Measurements from ENCODE around the gene ADAP1.

Gene ADAP1

DNA sequence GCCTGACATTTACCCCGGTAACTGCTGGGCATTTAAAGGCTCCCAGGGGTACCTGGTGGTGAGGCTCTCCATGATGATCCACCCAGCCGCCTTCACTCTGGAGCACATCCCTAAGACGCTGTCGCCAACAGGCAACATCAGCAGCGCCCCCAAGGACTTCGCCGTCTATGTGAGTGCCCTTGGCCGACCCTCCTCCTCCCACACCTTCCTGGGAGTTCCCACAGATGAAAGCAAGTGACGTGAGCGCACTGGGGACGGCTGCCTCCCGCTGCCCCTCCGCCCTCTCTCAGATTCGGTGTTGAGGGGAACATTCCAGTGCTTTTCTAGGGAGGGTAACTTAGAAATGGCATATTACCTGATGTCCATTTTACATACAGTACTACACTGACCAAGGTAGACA lies 85.1 kb downstream of the ADAP1 start:
- H3K4me1 ChIP-seq (ENCODE audit: control insufficient read depth, insufficient read depth, low read length) = 0 out of 2 replicates have a peak, but pooled peaks cover 3% of the 10 kb centered on the region
- H3K36me3 ChIP-seq (ENCODE audit: control insufficient read depth, insufficient read depth, low read length) = peaks cover 73% of the 10 kb centered on the region
- no peaks in the 10 kb centered on the region for H3K27me3 ChIP-seq (ENCODE audit: control insufficient read depth, insufficient read depth, low read length)
- H3K27ac ChIP-seq (ENCODE audit: low read depth, low read length) = no peak overlapping the region
- no peak overlapping the region for H3K9ac ChIP-seq (ENCODE audit: low read depth, low read length)
- H3K9me3 ChIP-seq (ENCODE audit: control insufficient read depth, insufficient read depth, low read length) = no peaks in the 10 kb centered on the region
- no peak overlapping the region for H3K4me3 ChIP-seq (ENCODE audit: low read depth, low read length)

- Histone ChIP-seq H3K27ac (ENCODE audit: low read depth, low read length) (no peak overlapping the region), H3K9ac (ENCODE audit: low read depth, low read length) (no peak overlapping the region), H3K9me3 (ENCODE audit: control insufficient read depth, insufficient read depth, low read length) (no peaks in the 10 kb centered on the region), H3K4me3 (ENCODE audit: low read depth, low read length) (no peak overlapping the region), H3K36me3 (ENCODE audit: control insufficient read depth, insufficient read depth, low read length) (peaks cover 76% of the 10 kb centered on the region), H3K27me3 (ENCODE audit: control insufficient read depth, insufficient read depth, low read length) (no peaks in the 10 kb centered on the region), H3K4me1 (ENCODE audit: control insufficient read depth, insufficient read depth, low read length) (no peaks in the 10 kb centered on the region)
These were observed 86.3 kb downstream of the ADAP1 start for GRCh38 chr7:868189-868486.

GRCh38 chr7:867406-868188 lies 86.9 kb downstream of the ADAP1 start:
- no peaks in the 10 kb centered on the region for H3K27me3 ChIP-seq (ENCODE audit: control insufficient read depth, insufficient read depth, low read length)
- H3K27ac ChIP-seq (ENCODE audit: low read depth, low read length) = no peak overlapping the region
- no peaks in the 10 kb centered on the region for H3K4me1 ChIP-seq (ENCODE audit: control insufficient read depth, insufficient read depth, low read length)
- H3K9ac ChIP-seq (ENCODE audit: low read depth, low read length) = no peak overlapping the region
- H3K36me3 ChIP-seq (ENCODE audit: control insufficient read depth, insufficient read depth, low read length) = peaks cover 78% of the 10 kb centered on the region
- H3K4me3 ChIP-seq (ENCODE audit: low read depth, low read length) = no peak overlapping the region
- H3K9me3 ChIP-seq (ENCODE audit: control insufficient read depth, insufficient read depth, low read length) = no peaks in the 10 kb centered on the region

- no peaks in the 10 kb centered on the region for H3K4me1 ChIP-seq (ENCODE audit: control insufficient read depth, insufficient read depth, low read length)
- H3K27me3 ChIP-seq (ENCODE audit: control insufficient read depth, insufficient read depth, low read length) = no peaks in the 10 kb centered on the region
- no peaks in the 10 kb centered on the region for H3K9me3 ChIP-seq (ENCODE audit: control insufficient read depth, insufficient read depth, low read length)
- no peak overlapping the region for H3K9ac ChIP-seq (ENCODE audit: low read depth, low read length)
- H3K27ac ChIP-seq (ENCODE audit: low read depth, low read length) = no peak overlapping the region
- H3K4me3 ChIP-seq (ENCODE audit: low read depth, low read length) = no peak overlapping the region
- H3K36me3 ChIP-seq (ENCODE audit: control insufficient read depth, insufficient read depth, low read length) = peaks cover 78% of the 10 kb centered on the region
These were observed 87.5 kb downstream of the ADAP1 start for GRCh38 chr7:867001-867405.

- H3K9ac ChIP-seq (ENCODE audit: low read depth, low read length) = no peak overlapping the region
- no peaks in the 10 kb centered on the region for H3K9me3 ChIP-seq (ENCODE audit: control insufficient read depth, insufficient read depth, low read length)
- no peak overlapping the region for H3K4me3 ChIP-seq (ENCODE audit: low read depth, low read length)
- H3K36me3 ChIP-seq (ENCODE audit: control insufficient read depth, insufficient read depth, low read length) = peaks cover 80% of the 10 kb centered on the region
- H3K4me1 ChIP-seq (ENCODE audit: control insufficient read depth, insufficient read depth, low read length) = no peaks in the 10 kb centered on the region
- no peak overlapping the region for H3K27ac ChIP-seq (ENCODE audit: low read depth, low read length)
- H3K27me3 ChIP-seq (ENCODE audit: control insufficient read depth, insufficient read depth, low read length) = no peaks in the 10 kb centered on the region
These were observed 88.6 kb downstream of the ADAP1 start for GRCh38 chr7:865921-866320.

- H3K4me3 ChIP-seq (ENCODE audit: low read depth, low read length) = no peak overlapping the region
- no peaks in the 10 kb centered on the region for H3K9me3 ChIP-seq (ENCODE audit: control insufficient read depth, insufficient read depth, low read length)
- H3K27ac ChIP-seq (ENCODE audit: low read depth, low read length) = no peak overlapping the region
- peaks cover 88% of the 10 kb centered on the region for H3K36me3 ChIP-seq (ENCODE audit: control insufficient read depth, insufficient read depth, low read length)
- no peaks in the 10 kb centered on the region for H3K4me1 ChIP-seq (ENCODE audit: control insufficient read depth, insufficient read depth, low read length)
- no peaks in the 10 kb centered on the region for H3K27me3 ChIP-seq (ENCODE audit: control insufficient read depth, insufficient read depth, low read length)
- H3K9ac ChIP-seq (ENCODE audit: low read depth, low read length) = no peak overlapping the region
These were observed 91.4 kb downstream of the ADAP1 start for GRCh38 chr7:863106-863505.

DNA sequence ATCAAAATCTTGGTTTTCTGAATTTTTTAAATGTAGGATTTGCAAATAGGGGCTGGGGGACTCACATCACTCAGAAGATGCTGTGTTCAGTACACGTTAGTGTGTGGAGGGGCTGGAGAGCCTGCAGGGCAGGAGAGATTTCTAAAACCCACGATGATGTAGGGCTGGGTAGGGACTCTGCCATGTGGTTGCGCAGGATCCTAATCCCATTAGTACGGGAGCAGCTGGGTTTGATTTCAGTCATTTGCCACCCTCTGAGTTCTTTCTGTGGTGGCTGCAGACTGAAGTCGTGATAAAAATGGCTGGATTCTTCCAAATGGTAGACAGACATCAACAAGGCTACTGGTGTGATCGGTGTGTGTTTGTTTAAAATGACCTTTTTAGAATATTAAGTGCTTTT lies 92.3 kb downstream of the ADAP1 start:
- Histone ChIP-seq H3K36me3 (ENCODE audit: control insufficient read depth, insufficient read depth, low read length) (peaks cover 88% of the 10 kb centered on the region), H3K4me3 (ENCODE audit: low read depth, low read length) (no peak overlapping the region), H3K4me1 (ENCODE audit: control insufficient read depth, insufficient read depth, low read length) (no peaks in the 10 kb centered on the region), H3K27ac (ENCODE audit: low read depth, low read length) (no peak overlapping the region), H3K9ac (ENCODE audit: low read depth, low read length) (no peak overlapping the region), H3K9me3 (ENCODE audit: control insufficient read depth, insufficient read depth, low read length) (no peaks in the 10 kb centered on the region), H3K27me3 (ENCODE audit: control insufficient read depth, insufficient read depth, low read length) (no peaks in the 10 kb centered on the region)

- Histone ChIP-seq H3K27ac (ENCODE audit: low read depth, low read length) (no peak overlapping the region), H3K27me3 (ENCODE audit: control insufficient read depth, insufficient read depth, low read length) (no peaks in the 10 kb centered on the region)
These were observed 93.3 kb downstream of the ADAP1 start for GRCh38 chr7:861222-861621.

DNA sequence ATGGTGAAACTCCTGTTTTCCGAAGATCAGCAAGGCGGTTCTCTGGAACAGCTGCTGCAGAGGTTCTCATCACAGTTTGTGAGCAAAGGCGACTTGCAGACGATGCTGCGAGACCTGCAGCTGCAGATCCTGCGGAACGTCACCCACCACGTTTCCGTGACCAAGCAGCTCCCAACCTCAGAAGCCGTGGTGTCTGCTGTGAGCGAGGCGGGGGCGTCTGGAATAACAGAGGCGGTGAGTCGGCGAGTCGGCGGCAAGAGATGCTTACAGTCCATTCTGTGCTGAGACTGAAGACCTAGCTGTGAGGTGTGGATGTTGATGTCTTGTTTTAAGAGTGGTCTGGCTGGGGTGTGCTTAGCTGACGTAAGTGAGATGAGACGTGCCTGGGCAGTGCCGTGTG lies 94.3 kb downstream of the ADAP1 start:
- H3K27ac ChIP-seq (ENCODE audit: low read depth, low read length) = no peak overlapping the region
- peaks cover 91% of the 10 kb centered on the region for H3K36me3 ChIP-seq (ENCODE audit: control insufficient read depth, insufficient read depth, low read length)
- no peak overlapping the region for H3K9ac ChIP-seq (ENCODE audit: low read depth, low read length)
- no peak overlapping the region for H3K4me3 ChIP-seq (ENCODE audit: low read depth, low read length)
- H3K27me3 ChIP-seq (ENCODE audit: control insufficient read depth, insufficient read depth, low read length) = no peaks in the 10 kb centered on the region
- H3K9me3 ChIP-seq (ENCODE audit: control insufficient read depth, insufficient read depth, low read length) = no peaks in the 10 kb centered on the region
- no peaks in the 10 kb centered on the region for H3K4me1 ChIP-seq (ENCODE audit: control insufficient read depth, insufficient read depth, low read length)

More at GRCh38 chr7:861222-861621, 93.3 kb downstream of the ADAP1 start:
- H3K4me3 ChIP-seq (ENCODE audit: low read depth, low read length) = no peak overlapping the region
- peaks cover 91% of the 10 kb centered on the region for H3K36me3 ChIP-seq (ENCODE audit: control insufficient read depth, insufficient read depth, low read length)
- H3K9ac ChIP-seq (ENCODE audit: low read depth, low read length) = no peak overlapping the region
- H3K9me3 ChIP-seq (ENCODE audit: control insufficient read depth, insufficient read depth, low read length) = no peaks in the 10 kb centered on the region
- no peaks in the 10 kb centered on the region for H3K4me1 ChIP-seq (ENCODE audit: control insufficient read depth, insufficient read depth, low read length)

- no peaks in the 10 kb centered on the region for H3K4me1 ChIP-seq (ENCODE audit: control insufficient read depth, insufficient read depth, low read length)
- no peak overlapping the region for H3K9ac ChIP-seq (ENCODE audit: low read depth, low read length)
- H3K27me3 ChIP-seq (ENCODE audit: control insufficient read depth, insufficient read depth, low read length) = no peaks in the 10 kb centered on the region
- peaks cover 94% of the 10 kb centered on the region for H3K36me3 ChIP-seq (ENCODE audit: control insufficient read depth, insufficient read depth, low read length)
- no peaks in the 10 kb centered on the region for H3K9me3 ChIP-seq (ENCODE audit: control insufficient read depth, insufficient read depth, low read length)
- no peak overlapping the region for H3K27ac ChIP-seq (ENCODE audit: low read depth, low read length)
- no peak overlapping the region for H3K4me3 ChIP-seq (ENCODE audit: low read depth, low read length)
These were observed 95.0 kb downstream of the ADAP1 start for GRCh38 chr7:859359-860030.

DNA sequence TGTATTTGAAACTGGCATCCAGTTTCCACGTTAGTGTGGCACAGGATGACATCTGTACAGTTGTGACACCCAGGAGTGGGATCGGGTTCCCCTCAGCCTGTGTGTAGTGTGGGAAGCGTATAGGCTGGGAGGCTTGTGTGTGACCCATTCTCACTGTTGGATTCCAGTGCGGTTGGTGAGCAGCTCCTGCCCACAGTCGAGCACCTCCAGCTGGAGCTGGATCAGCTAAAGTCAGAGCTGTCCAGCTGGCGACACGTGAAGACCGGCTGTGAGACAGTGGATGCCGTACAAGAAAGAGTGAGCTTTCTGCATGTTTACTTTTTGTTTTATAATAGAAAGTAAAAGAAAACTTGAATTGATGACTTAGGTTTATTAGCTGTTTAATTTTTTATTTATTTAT lies 96.8 kb downstream of the ADAP1 start:
- Histone ChIP-seq H3K9me3 (ENCODE audit: control insufficient read depth, insufficient read depth, low read length) (no peaks in the 10 kb centered on the region), H3K4me3 (ENCODE audit: low read depth, low read length) (no peak overlapping the region), H3K36me3 (ENCODE audit: control insufficient read depth, insufficient read depth, low read length) (peaks cover 99% of the 10 kb centered on the region), H3K9ac (ENCODE audit: low read depth, low read length) (no peak overlapping the region), H3K27me3 (ENCODE audit: control insufficient read depth, insufficient read depth, low read length) (no peaks in the 10 kb centered on the region), H3K27ac (ENCODE audit: low read depth, low read length) (no peak overlapping the region), H3K4me1 (ENCODE audit: control insufficient read depth, insufficient read depth, low read length) (no peaks in the 10 kb centered on the region)
